Measurements from ENCODE around the gene KLF13. TPM values are rescaled to one million over a fixed set of nuclear protein-coding genes. Genes with fewer than 3 reads are reported as not detected.

The KLF13 gene
- total RNA-seq, 2 experiments from 2014 or later = 214 to 215 TPM

DNA sequence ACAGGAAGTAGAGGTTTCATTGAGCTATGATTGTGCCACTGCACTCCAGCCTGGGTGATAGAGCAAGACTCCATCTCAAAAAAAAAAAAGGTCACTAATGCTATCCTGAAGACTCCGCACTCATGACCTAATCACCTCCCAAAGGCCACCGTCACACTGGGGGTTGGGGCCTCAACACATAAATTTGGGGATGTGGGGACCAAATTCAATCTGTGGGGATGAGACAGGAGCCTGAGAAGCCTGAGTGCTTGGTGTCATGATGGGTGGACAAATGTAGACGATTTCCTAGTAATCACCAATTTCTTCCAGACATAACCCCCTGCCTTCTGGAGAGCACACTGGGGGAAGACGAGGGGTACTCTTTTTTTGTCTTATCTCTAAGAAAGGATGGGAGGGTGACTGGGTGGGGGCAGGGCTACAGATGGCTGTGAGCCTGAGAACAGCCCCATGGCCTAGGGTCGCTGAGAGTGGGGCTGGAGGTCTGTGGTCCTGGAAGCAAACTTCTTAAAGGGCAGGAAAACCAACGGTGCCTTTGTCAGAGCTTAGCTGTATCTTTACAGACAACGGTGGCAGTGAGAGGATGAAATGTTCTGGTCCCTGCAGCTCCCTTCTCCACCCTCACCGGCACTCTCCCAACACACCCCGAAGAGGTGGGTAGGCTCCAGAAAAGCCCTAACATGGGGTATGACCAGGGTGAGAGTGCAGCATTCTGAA is 16.6 kb upstream of the KLF13 start:
- H3K36me3 Mint-ChIP-seq (ENCODE audit: low read depth) = peaks cover 2% of the 10 kb centered on the region
- H3K4me1 Mint-ChIP-seq (ENCODE audit: low read depth) = peaks cover 32% of the 10 kb centered on the region
- no peak overlapping the region for H3K4me3 Mint-ChIP-seq
- DNase-seq (peak; percentile 9), ATAC-seq (no peak)
- ChIA-PET CTCF (interaction anchor here (1.2 to 1.5 kb wide), 2 partner anchors 14 to 19 kb away, joined by 3 to 4 read pairs; no protein-coding TSS in a partner anchor), POLR2A (interaction anchor here (1.0 to 1.2 kb wide), 2 partner anchors 15 to 46 kb away, joined by 3 to 4 read pairs; no protein-coding TSS in a partner anchor)
- H3K27me3 Mint-ChIP-seq (ENCODE audit: low read depth) = peaks cover 7% of the 10 kb centered on the region
- no peak overlapping the region for H3K27ac Mint-ChIP-seq
- peaks cover 6% of the 10 kb centered on the region for H3K9me3 Mint-ChIP-seq (ENCODE audit: insufficient read depth)

DNA sequence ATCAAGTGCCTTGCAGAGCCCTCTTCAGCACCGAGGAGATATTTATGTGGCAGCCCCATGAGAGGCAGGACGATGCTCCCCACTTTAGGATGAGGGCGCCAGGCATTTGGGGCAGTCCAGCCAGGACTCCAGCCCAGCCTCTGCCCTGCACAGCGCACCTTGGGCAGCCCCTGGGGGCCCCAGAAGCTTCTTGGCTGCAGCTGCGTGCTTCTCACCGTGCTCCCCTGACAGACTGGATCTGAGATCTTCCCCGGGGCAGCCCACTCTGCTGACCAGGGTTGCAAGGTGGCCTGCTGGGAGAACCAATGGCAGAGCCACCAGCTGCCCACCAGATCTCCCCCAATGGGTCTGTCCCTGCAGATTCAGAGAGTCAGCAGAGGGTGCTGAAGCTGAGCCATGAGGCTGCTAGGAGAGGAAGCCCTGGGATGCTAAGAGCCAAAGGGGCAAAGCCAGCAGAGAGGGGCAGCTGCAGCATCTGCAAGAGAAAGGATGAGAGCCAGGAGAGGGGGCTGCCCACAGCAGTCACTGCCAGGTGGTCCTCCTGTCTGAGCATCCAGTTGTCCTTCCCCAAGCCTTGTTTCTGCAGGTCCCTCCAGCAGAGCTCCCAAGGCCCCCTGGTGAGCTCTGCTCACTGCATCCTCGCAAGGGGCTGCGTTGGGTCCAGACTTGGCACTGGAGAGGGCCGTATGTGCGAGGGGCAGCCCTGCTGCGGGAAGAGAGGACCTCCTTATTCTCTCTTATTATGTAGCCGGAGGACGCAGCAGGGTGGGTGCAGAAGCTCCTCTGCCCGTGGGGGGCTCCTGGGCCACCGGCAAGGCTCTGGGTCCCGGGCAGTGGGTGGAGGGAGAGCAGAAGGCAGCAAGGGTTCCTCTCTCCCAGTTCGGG is 14.7 kb upstream of the KLF13 start:
- Mint-ChIP-seq H3K36me3 (ENCODE audit: low read depth) (peaks cover 2% of the 10 kb centered on the region), H3K27me3 (ENCODE audit: low read depth) (peaks cover 7% of the 10 kb centered on the region), H3K4me1 (ENCODE audit: low read depth) (peaks cover 47% of the 10 kb centered on the region), H3K27ac (no peak overlapping the region), H3K9me3 (ENCODE audit: insufficient read depth) (peaks cover 6% of the 10 kb centered on the region), H3K4me3 (no peak overlapping the region)
- ATAC-seq = no peak
- DNase-seq = peak; percentile 18
- POLR2A ChIA-PET = interaction anchor here (1.4 kb wide), 1 partner anchor 14 kb away, joined by 6 read pairs; no protein-coding TSS in a partner anchor
- CTCF ChIA-PET = interaction anchor here (1.0 kb wide), 1 partner anchor 59 kb away, joined by 3 read pairs; no protein-coding TSS in a partner anchor

DNA sequence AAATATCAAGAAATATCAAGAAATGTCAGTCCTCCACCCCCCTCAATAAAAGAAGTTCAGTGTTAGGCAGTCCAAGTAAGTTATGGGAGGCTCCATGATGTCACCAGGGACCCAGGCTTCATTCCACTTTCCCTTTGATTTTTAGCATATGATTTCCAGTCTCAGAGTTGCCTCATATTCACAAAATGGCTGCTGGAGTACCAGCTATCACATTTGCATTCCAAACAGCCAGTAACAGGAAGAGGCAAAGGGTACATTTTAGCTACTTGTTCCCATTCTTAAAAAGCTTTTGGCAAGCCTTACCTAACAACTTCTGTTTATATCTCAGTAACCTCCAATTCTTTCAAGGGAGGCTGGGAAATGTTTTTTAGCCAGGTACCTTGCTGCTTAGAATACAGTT is 13.4 kb upstream of the KLF13 start:
- H3K4me1 Mint-ChIP-seq (ENCODE audit: low read depth) = peaks cover 50% of the 10 kb centered on the region
- H3K4me3 Mint-ChIP-seq = no peak overlapping the region
- ChIA-PET CTCF (interaction anchor here (0.7 to 1.2 kb wide), 3 partner anchors 13 to 113 kb away, joined by 3 read pairs; partner anchors contain the start of gene KLF13), POLR2A (interaction anchor here (0.6 kb wide), 1 partner anchor 56 kb away, joined by 3 read pairs; no protein-coding TSS in a partner anchor)
- H3K9me3 Mint-ChIP-seq (ENCODE audit: insufficient read depth) = peaks cover 6% of the 10 kb centered on the region
- DNase-seq (no peak), ATAC-seq (no peak)
- no peak overlapping the region for H3K27ac Mint-ChIP-seq
- peaks cover 2% of the 10 kb centered on the region for H3K36me3 Mint-ChIP-seq (ENCODE audit: low read depth)
- H3K27me3 Mint-ChIP-seq (ENCODE audit: low read depth) = peaks cover 1% of the 10 kb centered on the region

DNA sequence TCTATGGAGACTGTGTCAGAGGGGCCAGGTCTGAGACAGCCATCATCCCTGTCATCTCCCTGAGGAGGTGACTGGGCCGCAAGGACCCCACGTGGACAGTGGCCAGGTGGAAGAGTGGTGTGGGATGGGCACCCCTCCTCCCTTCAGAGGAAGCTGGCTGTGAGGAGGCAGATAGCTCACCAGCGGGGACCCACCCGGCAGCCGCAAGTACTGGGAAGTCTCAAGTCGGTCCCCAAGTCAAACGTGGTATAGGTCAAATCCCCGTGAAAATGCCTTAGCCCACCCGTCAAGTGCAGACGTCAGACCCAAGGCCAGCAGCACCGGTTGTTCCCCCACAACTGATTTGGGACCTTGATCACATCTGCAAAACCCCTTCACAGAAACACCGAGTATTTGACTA is 12.3 kb upstream of the KLF13 start:
- Mint-ChIP-seq H3K4me1 (ENCODE audit: low read depth) (peaks cover 49% of the 10 kb centered on the region), H3K27me3 (ENCODE audit: low read depth) (peaks cover 1% of the 10 kb centered on the region), H3K4me3 (no peak overlapping the region), H3K27ac (no peak overlapping the region), H3K36me3 (ENCODE audit: low read depth) (peaks cover 2% of the 10 kb centered on the region), H3K9me3 (ENCODE audit: insufficient read depth) (peaks cover 6% of the 10 kb centered on the region)
- CTCF ChIA-PET = interaction anchor here (1.0 to 1.2 kb wide), 2 partner anchors 11 to 114 kb away, joined by 3 read pairs; no protein-coding TSS in a partner anchor
- POLR2A ChIA-PET = no interaction called here
- ATAC-seq (no peak), DNase-seq (no peak)

DNA sequence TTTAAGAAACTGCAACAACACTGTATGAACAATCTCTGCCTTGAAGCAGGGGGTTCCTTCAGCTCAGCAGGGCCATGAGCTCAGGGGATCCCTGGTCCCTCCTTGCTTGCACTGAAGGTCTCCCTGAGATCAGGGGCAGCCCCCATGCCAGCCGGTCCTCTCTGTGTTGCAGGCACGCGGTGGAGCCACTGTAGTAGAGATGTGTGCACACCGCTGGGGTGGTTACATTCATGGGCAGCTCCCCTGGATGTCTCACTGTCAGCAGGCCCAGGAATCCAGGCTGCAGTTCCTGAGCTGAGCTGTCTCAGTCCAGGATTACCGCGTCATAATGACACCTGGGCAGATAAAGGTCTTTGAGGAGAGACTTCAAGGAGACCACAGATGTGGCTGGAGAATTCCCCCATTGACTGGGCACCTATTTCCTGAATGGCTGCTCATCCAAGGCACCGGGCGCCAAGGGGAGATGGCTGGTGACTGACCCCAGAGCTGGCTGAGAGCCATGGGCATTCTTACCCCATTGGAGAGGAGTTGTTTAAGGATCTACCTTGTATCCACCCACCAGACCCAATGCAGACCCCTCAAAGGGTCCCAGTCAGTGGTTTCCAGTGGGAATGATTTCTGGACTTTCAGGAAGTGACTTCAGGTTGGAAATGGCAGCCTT is 10.4 kb upstream of the KLF13 start:
- POLR2A ChIA-PET = interaction anchor here (1.2 to 2.5 kb wide), 2 partner anchors 10 to 101 kb away, joined by 3 to 10 read pairs; partner anchors contain the start of gene KLF13
- CTCF ChIA-PET = interaction anchor here (1.0 to 1.7 kb wide), 4 partner anchors 13 to 172 kb away, joined by 3 to 8 read pairs (median 4); no protein-coding TSS in a partner anchor
- DNase-seq (no peak), ATAC-seq (no peak)
- peaks cover 50% of the 10 kb centered on the region for H3K4me1 Mint-ChIP-seq (ENCODE audit: low read depth)
- no peak overlapping the region for H3K4me3 Mint-ChIP-seq
- H3K27ac Mint-ChIP-seq = peak overlapping the region; percentile 30
- no peaks in the 10 kb centered on the region for H3K27me3 Mint-ChIP-seq (ENCODE audit: low read depth)
- H3K9me3 Mint-ChIP-seq (ENCODE audit: insufficient read depth) = peaks cover 15% of the 10 kb centered on the region
- peaks cover 10% of the 10 kb centered on the region for H3K36me3 Mint-ChIP-seq (ENCODE audit: low read depth)

DNA sequence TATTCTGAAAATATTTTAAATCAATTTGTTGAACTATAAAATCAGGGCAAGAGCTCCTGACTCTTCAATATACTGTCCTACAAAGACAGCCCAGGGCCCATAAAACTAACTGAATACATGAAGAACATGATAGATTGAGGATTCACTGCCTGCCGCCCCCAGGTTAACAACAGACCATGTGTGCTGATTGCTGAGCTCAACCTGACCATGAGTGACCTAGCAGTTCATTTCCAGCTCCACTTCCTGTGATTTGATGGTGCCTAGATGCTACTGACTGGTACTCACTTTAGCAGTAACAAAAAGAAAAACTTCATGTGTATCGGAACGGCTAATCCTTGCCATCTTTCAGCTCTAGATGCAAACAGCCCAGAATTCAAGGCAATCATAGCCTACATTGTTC is 9.6 kb upstream of the KLF13 start:
- Mint-ChIP-seq H3K27me3 (ENCODE audit: low read depth) (no peaks in the 10 kb centered on the region), H3K4me1 (ENCODE audit: low read depth) (peaks cover 57% of the 10 kb centered on the region), H3K27ac (peak overlapping the region; percentile 30), H3K9me3 (ENCODE audit: insufficient read depth) (peaks cover 22% of the 10 kb centered on the region), H3K36me3 (ENCODE audit: low read depth) (peaks cover 16% of the 10 kb centered on the region), H3K4me3 (no peak overlapping the region)
- DNase-seq (no peak), ATAC-seq (no peak)
- POLR2A ChIA-PET = interaction anchor here (0.8 to 2.5 kb wide), 2 partner anchors 9 to 145 kb away, joined by 3 to 10 read pairs; partner anchors contain the start of gene KLF13
- CTCF ChIA-PET = interaction anchor here (1.0 to 1.2 kb wide), 2 partner anchors 14 to 63 kb away, joined by 3 to 4 read pairs; no protein-coding TSS in a partner anchor

DNA sequence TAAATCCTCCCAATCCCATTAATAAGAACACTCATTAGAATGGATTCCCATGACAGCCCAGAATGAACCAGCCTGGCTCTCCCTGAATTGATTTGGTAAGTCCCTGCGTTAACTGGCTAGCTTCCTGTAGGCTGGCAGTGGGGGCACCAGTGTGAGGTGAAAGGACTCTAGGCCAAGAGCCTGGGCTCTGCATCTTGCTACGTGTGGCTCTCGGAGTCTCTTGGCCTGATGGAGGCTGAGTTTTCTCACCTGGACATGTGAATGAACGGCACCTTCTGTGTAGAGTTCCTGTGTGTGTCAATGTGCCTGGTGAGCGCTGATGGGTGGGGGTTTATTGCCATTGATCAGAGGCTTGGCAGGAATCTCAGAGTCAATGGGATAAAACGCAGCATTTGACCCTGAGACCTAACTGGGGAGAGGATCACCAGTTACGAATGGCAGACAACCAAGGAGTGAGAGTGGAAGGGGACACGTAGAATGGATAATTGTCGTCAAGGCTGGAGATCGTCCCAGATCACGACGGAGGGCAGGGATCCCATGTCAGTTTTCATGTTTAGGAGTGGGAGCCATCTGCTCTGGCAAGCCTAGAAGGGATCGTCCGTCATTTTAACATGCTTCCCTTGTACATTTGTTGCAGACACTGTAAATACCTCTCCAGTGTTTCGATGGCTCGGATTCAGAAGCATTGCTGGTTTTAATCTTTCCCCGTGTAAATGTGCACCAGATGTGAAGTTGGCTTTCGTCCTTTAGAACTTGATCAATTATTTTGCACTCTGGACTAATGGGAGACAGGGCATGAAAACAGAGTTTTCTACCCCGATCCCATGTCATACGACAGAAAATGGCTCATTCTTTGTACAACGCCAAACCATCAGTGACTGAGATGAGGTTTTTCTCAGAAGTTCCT is 9.0 kb upstream of the KLF13 start:
- POLR2A ChIA-PET = interaction anchor here (0.8 to 2.5 kb wide), 2 partner anchors 8 to 145 kb away, joined by 3 to 10 read pairs; partner anchors contain the start of gene KLF13
- H3K4me1 Mint-ChIP-seq (ENCODE audit: low read depth) = peaks cover 63% of the 10 kb centered on the region
- no peaks in the 10 kb centered on the region for H3K27me3 Mint-ChIP-seq (ENCODE audit: low read depth)

DNA sequence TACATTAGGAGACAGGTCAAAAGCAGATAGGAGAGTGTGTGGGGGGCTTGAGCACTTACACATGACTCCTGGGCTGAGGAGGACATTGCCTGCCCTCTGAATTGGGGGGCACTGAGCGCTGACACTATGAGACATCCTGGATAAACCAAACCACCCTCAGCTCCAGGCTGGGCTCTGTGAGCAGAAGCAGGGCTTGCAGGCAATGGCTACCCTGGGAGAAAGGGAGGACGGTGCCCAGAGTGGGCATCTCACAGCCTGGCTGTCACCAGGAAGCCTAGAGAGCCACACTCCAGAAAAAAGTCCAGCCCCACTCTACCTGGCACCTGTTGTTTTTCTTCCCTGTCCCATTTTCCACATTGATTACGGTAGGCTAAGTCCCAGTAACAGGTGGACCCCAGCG is 8.2 kb upstream of the KLF13 start:
- ATAC-seq (no peak), DNase-seq (no peak)
- no peak overlapping the region for H3K27ac Mint-ChIP-seq
- ChIA-PET POLR2A (no interaction called here), CTCF (no interaction called here)
- peaks cover 17% of the 10 kb centered on the region for H3K9me3 Mint-ChIP-seq (ENCODE audit: insufficient read depth)
- H3K27me3 Mint-ChIP-seq (ENCODE audit: low read depth) = no peaks in the 10 kb centered on the region
- H3K36me3 Mint-ChIP-seq (ENCODE audit: low read depth) = peaks cover 16% of the 10 kb centered on the region
- no peak overlapping the region for H3K4me3 Mint-ChIP-seq
- H3K4me1 Mint-ChIP-seq (ENCODE audit: low read depth) = peaks cover 70% of the 10 kb centered on the region

More for the DNA sequence above, 9.0 kb upstream of the KLF13 start:
- DNase-seq = no peak
- CTCF ChIA-PET = interaction anchor here (1.0 to 1.2 kb wide), 2 partner anchors 15 to 64 kb away, joined by 3 to 4 read pairs; no protein-coding TSS in a partner anchor
- peaks cover 22% of the 10 kb centered on the region for H3K9me3 Mint-ChIP-seq (ENCODE audit: insufficient read depth)
- H3K4me3 Mint-ChIP-seq = no peak overlapping the region
- ATAC-seq = no peak
- peaks cover 16% of the 10 kb centered on the region for H3K36me3 Mint-ChIP-seq (ENCODE audit: low read depth)
- H3K27ac Mint-ChIP-seq = no peak overlapping the region

DNA sequence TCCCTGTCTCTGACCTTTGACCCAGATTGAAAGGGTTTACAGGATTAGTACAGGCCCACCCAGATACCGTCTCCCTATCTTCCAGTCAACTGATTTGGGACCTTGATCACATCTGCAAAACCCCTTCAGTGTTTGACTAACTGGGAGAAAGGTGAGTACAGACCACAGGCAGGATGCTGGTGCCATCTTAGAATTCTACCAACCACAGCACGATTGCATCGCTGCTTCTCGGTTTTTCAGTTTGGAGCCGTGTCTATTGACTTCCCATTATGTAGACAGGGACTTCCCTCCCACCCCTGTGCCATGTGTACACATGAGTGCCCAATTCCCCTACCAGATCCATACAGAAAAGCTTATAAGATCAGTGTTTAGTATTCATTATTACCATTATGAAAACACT is 6.6 kb upstream of the KLF13 start:
- ChIA-PET CTCF (interaction anchor here (0.7 to 1.9 kb wide), 6 partner anchors 12 to 168 kb away, joined by 3 to 5 read pairs (median 3); no protein-coding TSS in a partner anchor), POLR2A (interaction anchor here (1.8 kb wide), 1 partner anchor 56 kb away, joined by 5 read pairs; no protein-coding TSS in a partner anchor)
- Mint-ChIP-seq H3K9me3 (ENCODE audit: insufficient read depth) (peaks cover 15% of the 10 kb centered on the region), H3K27me3 (ENCODE audit: low read depth) (no peaks in the 10 kb centered on the region), H3K4me1 (ENCODE audit: low read depth) (peaks cover 86% of the 10 kb centered on the region), H3K36me3 (ENCODE audit: low read depth) (peaks cover 14% of the 10 kb centered on the region), H3K27ac (no peak overlapping the region), H3K4me3 (no peak overlapping the region)
- ATAC-seq = no peak
- no peak for DNase-seq

DNA sequence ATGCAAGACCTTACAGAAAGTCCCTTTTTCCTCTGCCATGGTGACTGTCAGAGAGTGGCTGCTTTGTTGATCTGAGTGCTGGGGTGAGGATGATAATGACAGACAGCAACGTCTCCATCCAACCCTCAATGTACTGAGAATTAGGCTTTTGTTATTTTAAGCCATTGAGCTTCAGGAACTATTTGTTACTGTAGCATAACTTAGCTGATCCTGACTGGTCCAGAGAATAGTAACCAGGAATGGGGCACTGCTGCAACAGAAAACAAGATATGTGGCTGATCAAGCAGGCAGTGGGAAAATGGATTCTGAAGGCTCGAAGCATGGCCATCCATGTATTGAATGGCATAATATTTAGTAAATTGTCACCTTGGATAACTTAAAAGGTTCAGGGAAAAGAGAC is 5.2 kb upstream of the KLF13 start:
- CTCF ChIA-PET = interaction anchor here (1.3 to 1.6 kb wide), 2 partner anchors 106 to 169 kb away, joined by 3 to 5 read pairs; no protein-coding TSS in a partner anchor
- ATAC-seq = no peak
- DNase-seq = no peak
- Mint-ChIP-seq H3K4me3 (no peak overlapping the region), H3K27ac (no peak overlapping the region), H3K27me3 (ENCODE audit: low read depth) (no peaks in the 10 kb centered on the region), H3K36me3 (ENCODE audit: low read depth) (peaks cover 14% of the 10 kb centered on the region), H3K9me3 (ENCODE audit: insufficient read depth) (peaks cover 15% of the 10 kb centered on the region), H3K4me1 (ENCODE audit: low read depth) (peaks cover 79% of the 10 kb centered on the region)
- POLR2A ChIA-PET = no interaction called here
